GM23338 (cell line): Measurements from ENCODE around the gene DOK7.

Experiments
- CREB1 ChIP-seq: fragments of 250-450 bp; sonication (Bioruptor Pico); IDR thresholded peaks from 2 replicates; pipeline ENCODE4 v1.5.0; 2020; ENCODE audit warnings: low read depth, mild to moderate bottlenecking, moderate library complexity
- CTCF ChIP-seq, 2 experiments: fragments of 200-600 bp in 1 of 2; sonication (generic) in 1 of 2; conservative IDR thresholded peaks; 2 replicates each; pipeline versions ENCODE4 v1.5.1 to v1.6.1; 2016 to 2017; ENCODE audit warnings: antibody characterized with exemption in 2 of 2, low read depth in 2 of 2, mild to moderate bottlenecking in 2 of 2, moderate library complexity in 1 of 2
- ETS1 ChIP-seq: IDR thresholded peaks from 2 replicates; pipeline ENCODE4 v1.6.1; 2016; ENCODE audit warnings: antibody characterized with exemption
- EZH2 ChIP-seq: fragments of 200-600 bp; sonication (generic); IDR thresholded peaks from one replicate; pipeline ENCODE4 v1.8.0; 2017; ENCODE audit warnings: antibody characterized with exemption, mild to moderate bottlenecking, low read depth; ENCODE audit not compliant: unreplicated experiment
- EZH2phosphoT487 ChIP-seq: fragments of 200-600 bp; sonication (generic); IDR thresholded peaks from one replicate; pipeline ENCODE4 v1.8.1; 2018; ENCODE audit warnings: antibody characterized with exemption; ENCODE audit not compliant: unreplicated experiment
- JUNB ChIP-seq: IDR thresholded peaks from one replicate; pipeline ENCODE4 v1.6.1; 2016; ENCODE audit warnings: antibody characterized with exemption; ENCODE audit not compliant: unreplicated experiment
- NANOG ChIP-seq: IDR thresholded peaks from 2 replicates; pipeline ENCODE4 v1.6.1; 2016; ENCODE audit warnings: antibody characterized with exemption, borderline replicate concordance
- POLR2AphosphoS5 ChIP-seq: IDR thresholded peaks from 2 replicates; pipeline ENCODE4 v1.6.1; 2016; ENCODE audit warnings: antibody characterized with exemption, low read depth
- REST ChIP-seq: IDR thresholded peaks from one replicate; pipeline ENCODE4 v1.6.1; 2018; ENCODE audit warnings: antibody characterized with exemption; ENCODE audit not compliant: unreplicated experiment
- STAT1 ChIP-seq: IDR thresholded peaks from one replicate; pipeline ENCODE4 v1.6.1; 2016; ENCODE audit warnings: antibody characterized with exemption; ENCODE audit not compliant: unreplicated experiment
- ZNF114 ChIP-seq: fragments of 250-450 bp; sonication (Bioruptor Pico); IDR thresholded peaks from 2 replicates; pipeline ENCODE4 v1.5.0; 2020; ENCODE audit warnings: mild to moderate bottlenecking, moderate library complexity
- ZNF331 ChIP-seq: fragments of 250-450 bp; sonication (Bioruptor Pico); IDR thresholded peaks from 2 replicates; pipeline ENCODE4 v1.5.0; 2020; ENCODE audit warnings: low read depth, mild to moderate bottlenecking, moderate library complexity

DNA sequence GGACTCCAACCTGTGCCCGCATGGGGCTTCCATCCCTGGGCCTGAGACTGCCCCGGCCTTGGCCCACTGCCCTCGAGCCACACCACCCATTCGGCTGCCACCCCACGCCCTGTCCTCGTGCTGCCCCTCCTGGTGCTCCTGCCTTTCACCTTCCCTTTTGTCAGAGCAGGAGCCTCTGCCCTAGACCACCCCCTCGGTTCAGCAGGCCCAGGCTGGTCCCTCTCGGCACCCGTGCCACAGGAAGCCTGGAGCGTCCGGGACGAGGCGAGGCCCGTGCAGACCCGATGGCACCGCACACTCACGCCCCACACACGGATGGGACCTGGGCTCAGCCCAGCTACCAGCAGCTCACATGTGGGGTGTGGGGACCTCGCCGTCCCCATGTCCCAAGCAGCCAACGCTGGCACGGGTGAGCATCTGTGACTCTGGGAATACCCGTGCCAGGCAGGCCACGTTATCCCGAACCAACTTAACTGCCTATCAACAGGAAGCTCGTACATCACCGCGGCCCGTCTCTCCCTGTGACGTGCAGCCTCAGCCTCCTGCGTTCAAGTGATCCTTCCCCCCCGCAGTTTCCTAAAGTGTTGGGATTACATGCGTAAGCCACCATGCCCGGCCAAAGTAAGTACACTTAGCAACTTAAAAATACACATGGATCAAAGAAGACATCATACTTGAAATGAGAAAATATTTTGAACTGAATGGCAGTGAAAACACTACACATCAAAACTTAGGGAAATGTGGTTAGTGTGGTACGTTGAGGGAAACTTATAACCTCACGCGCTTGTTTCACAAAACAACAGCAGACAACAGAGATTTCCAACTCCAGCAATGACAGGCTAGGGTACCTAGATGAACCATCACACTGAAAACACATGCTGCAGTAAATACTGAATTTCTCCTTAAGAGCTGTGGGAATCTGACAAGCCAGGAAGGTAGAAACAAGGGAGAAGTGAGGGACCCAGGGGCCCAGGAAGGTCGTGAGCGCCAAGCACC lies 40.1 kb downstream of the DOK7 start:
- TF ChIP-seq EZH2 = no peak
- no peak for TF ChIP-seq CTCF (conservative IDR thresholded peaks at IDR 0.05; ENCODE audit: low read depth in 2 of 2)
- TF ChIP-seq JUNB = no peak
- no peak for TF ChIP-seq STAT1
- no peak for TF ChIP-seq POLR2AphosphoS5
- no peak for TF ChIP-seq REST
- no peak for TF ChIP-seq EZH2phosphoT487
- no peak for TF ChIP-seq CREB1 (CRISPR knock-in tag)
- no peak for TF ChIP-seq ZNF114 (CRISPR knock-in tag)
- no peak for TF ChIP-seq ZNF331 (CRISPR knock-in tag)
- no peak for TF ChIP-seq ETS1
- TF ChIP-seq NANOG = no peak
